Trophoblast cell (in vitro differentiated cells and primary cell): ENCODE measurements around the gene SYCE1. TPM values are rescaled to one million over a fixed set of nuclear protein-coding genes. Genes with fewer than 3 reads are reported as not detected.

Experiments
- DNase-seq, 2 donors: peaks; one replicate each; pipeline ENCODE4 v3.0.0-alpha.2; 2016
- H2AFZ ChIP-seq: 2 replicates; pipeline ENCODE4 v1.6.1; 2013; ENCODE audit warnings: low read length, moderate library complexity, mild to moderate bottlenecking; ENCODE audit not compliant: insufficient read depth, poor library complexity
- H2AK5ac ChIP-seq: 2 replicates; pipeline ENCODE4 v1.6.1; 2013; ENCODE audit warnings: mild to moderate bottlenecking, low read length
- H2BK120ac ChIP-seq: 2 replicates; pipeline ENCODE4 v1.6.1; 2013; ENCODE audit warnings: low read length, mild to moderate bottlenecking, moderate library complexity; ENCODE audit not compliant: insufficient read depth, poor library complexity
- H2BK12ac ChIP-seq: 2 replicates; pipeline ENCODE4 v1.6.1; 2013; ENCODE audit warnings: mild to moderate bottlenecking, low read length, moderate library complexity
- H2BK5ac ChIP-seq: 2 replicates; pipeline ENCODE4 v1.6.1; 2013; ENCODE audit warnings: low read length, low read depth, moderate library complexity, mild to moderate bottlenecking; ENCODE audit not compliant: poor library complexity
- H3K14ac ChIP-seq: 2 replicates; pipeline ENCODE4 v1.6.1; 2013; ENCODE audit warnings: mild to moderate bottlenecking, low read length
- H3K18ac ChIP-seq: 2 replicates; pipeline ENCODE4 v1.6.1; 2013; ENCODE audit warnings: mild to moderate bottlenecking, low read length
- H3K23ac ChIP-seq: 2 replicates; pipeline ENCODE4 v1.6.1; 2013; ENCODE audit warnings: low read length
- H3K27ac ChIP-seq: 2 replicates; pipeline ENCODE4 v1.5.1; 2013; ENCODE audit warnings: low read depth, mild to moderate bottlenecking, inconsistent platforms, low read length, moderate library complexity
- H3K27me3 ChIP-seq: 2 replicates; pipeline ENCODE4 v1.6.1; 2013; ENCODE audit warnings: inconsistent platforms, mild to moderate bottlenecking, low read length, moderate library complexity; ENCODE audit not compliant: insufficient read depth
- H3K36me3 ChIP-seq, 2 experiments: 1 replicate in 1 of 2; 2 replicates in 1 of 2; pipeline ENCODE4 v1.6.1; 2013; ENCODE audit warnings: low read length in 2 of 2, mild to moderate bottlenecking in 2 of 2, moderate library complexity in 1 of 2; ENCODE audit not compliant: insufficient read depth in 2 of 2, control insufficient read depth in 1 of 2
- H3K4ac ChIP-seq: 2 replicates; pipeline ENCODE4 v1.6.1; 2013; ENCODE audit warnings: low read depth, mild to moderate bottlenecking, low read length, moderate library complexity
- H3K4me1 ChIP-seq, 2 experiments: 1 replicate in 1 of 2; 2 replicates in 1 of 2; pipeline ENCODE4 v1.6.1; 2013; ENCODE audit warnings: low read length in 2 of 2, mild to moderate bottlenecking in 2 of 2, moderate library complexity in 1 of 2; ENCODE audit not compliant: insufficient read depth in 2 of 2, control insufficient read depth in 1 of 2
- H3K4me2 ChIP-seq: 2 replicates; pipeline ENCODE4 v1.6.1; 2013; ENCODE audit warnings: inconsistent platforms, mild to moderate bottlenecking, low read length, moderate library complexity
- H3K4me3 ChIP-seq: 2 replicates; pipeline ENCODE4 v1.5.1; 2013; ENCODE audit warnings: mild to moderate bottlenecking, low read depth, low read length, inconsistent platforms
- H3K79me1 ChIP-seq: one replicate; pipeline ENCODE4 v1.6.1; 2013; ENCODE audit warnings: low read length
- H3K79me2 ChIP-seq: 2 replicates; pipeline ENCODE4 v1.6.1; 2013; ENCODE audit warnings: low read length, mild to moderate bottlenecking; ENCODE audit not compliant: control insufficient read depth, insufficient read depth, poor library complexity
- H3K9ac ChIP-seq: 2 replicates; pipeline ENCODE4 v1.6.1; 2013; ENCODE audit warnings: mild to moderate bottlenecking, low read length
- H3K9me3 ChIP-seq: 2 replicates; pipeline ENCODE4 v1.6.1; 2013; ENCODE audit warnings: low read depth, mild to moderate bottlenecking, control low read depth, inconsistent platforms, low read length; ENCODE audit not compliant: insufficient read depth
- H4K12ac ChIP-seq: 2 replicates; pipeline ENCODE4 v1.6.1; 2013; ENCODE audit warnings: low read depth, mild to moderate bottlenecking, low read length, moderate library complexity
- H4K8ac ChIP-seq: 2 replicates; pipeline ENCODE4 v1.6.1; 2013; ENCODE audit warnings: low read depth, mild to moderate bottlenecking, low read length, moderate library complexity
- H4K91ac ChIP-seq: one replicate; pipeline ENCODE4 v1.6.1; 2013; ENCODE audit warnings: low read depth, mild to moderate bottlenecking, low read length, moderate library complexity
- WGBS: extraction: QIAGEN DNeasy Blood & Tissue Kit; methylation state at CpG from one replicate; pipeline ENCODE4 v1.1.7; 2013; ENCODE audit warnings: missing lambda C conversion rate; ENCODE audit not compliant: insufficient read length, insufficient coverage; ENCODE audit errors: extremely low coverage; 5-methylcytosine and 5-hydroxymethylcytosine counted together
- polyA plus RNA-seq: library from polyadenylated mRNA; stranded (reverse); fragments of 200-250 nt; gene quantifications from 2 replicates; pipeline ENCODE4 v1.2.3, GENCODE V29; 2013

Gene SYCE1
- polyA plus RNA-seq: not detected in 2 replicates

GRCh38 chr10:133565441-133566294, at the start of gene SYCE1:
Gene SYCE1, minus strand, starts transcription at chr10:133565583. Its CDS starts 54 bp downstream, at chr10:133565529.
- Histone ChIP-seq H3K79me1 (no peaks in the 10 kb centered on the region), H3K4me1 (no peaks in the 10 kb centered on the region), H3K4me3 (no peak within 1 kb of the TSS), H3K14ac (no peak within 1 kb of the TSS), H4K8ac (no peak within 1 kb of the TSS), H3K27ac (no peak within 1 kb of the TSS), H3K23ac (no peak within 1 kb of the TSS), H2AK5ac (no peak within 1 kb of the TSS), H2BK12ac (no peak within 1 kb of the TSS), H3K18ac (no peak within 1 kb of the TSS), H3K79me2 (no peaks in the 10 kb centered on the region), H4K12ac (no peak within 1 kb of the TSS), H3K4ac (no peak within 1 kb of the TSS), H3K9me3 (peaks cover 41% of the 10 kb centered on the region), H2AFZ (no peak within 1 kb of the TSS), H2BK120ac (no peak within 1 kb of the TSS), H3K27me3 (no peaks in the 10 kb centered on the region), H4K91ac (no peak within 1 kb of the TSS), H3K9ac (no peak within 1 kb of the TSS), H3K4me2 (no peak within 1 kb of the TSS), H2BK5ac (no peak within 1 kb of the TSS), H3K36me3 (no peaks in the 10 kb centered on the region)
- DNase-seq: no peak
- WGBS: no CpG with 5 or more reads among the region's 77 CpGs

- no peak overlapping the region for H4K91ac ChIP-seq
- H4K8ac ChIP-seq: no peak overlapping the region
- no peak overlapping the region for H3K14ac ChIP-seq
- H4K12ac ChIP-seq: no peak overlapping the region
- H3K4me2 ChIP-seq: no peak overlapping the region
- no peak overlapping the region for H2BK5ac ChIP-seq
- H2BK12ac ChIP-seq: no peak overlapping the region
- H3K79me1 ChIP-seq: no peaks in the 10 kb centered on the region
- no peak overlapping the region for H3K4me3 ChIP-seq
- no peak overlapping the region for H3K23ac ChIP-seq
- H3K4me1 ChIP-seq: no peaks in the 10 kb centered on the region
- H3K9me3 ChIP-seq: peaks cover 69% of the 10 kb centered on the region
- no peaks in the 10 kb centered on the region for H3K27me3 ChIP-seq
- H3K27ac ChIP-seq: no peak overlapping the region
- H2AK5ac ChIP-seq: no peak overlapping the region
- no peaks in the 10 kb centered on the region for H3K36me3 ChIP-seq
- H2BK120ac ChIP-seq: no peak overlapping the region
- WGBS: no CpG with 5 or more reads among the region's 10 CpGs
- no peak overlapping the region for H2AFZ ChIP-seq
- no peak overlapping the region for H3K18ac ChIP-seq
- H3K4ac ChIP-seq: no peak overlapping the region
- H3K9ac ChIP-seq: no peak overlapping the region
- no peaks in the 10 kb centered on the region for H3K79me2 ChIP-seq
- no peak for DNase-seq
Observed at GRCh38 chr10:133614830-133615580, 49.6 kb upstream of the SYCE1 start.

- Histone ChIP-seq H3K23ac (no peak overlapping the region), H3K4me1 (no peaks in the 10 kb centered on the region), H3K27ac (no peak overlapping the region), H4K8ac (no peak overlapping the region), H3K18ac (no peak overlapping the region), H2AK5ac (no peak overlapping the region), H3K4ac (no peak overlapping the region), H4K12ac (no peak overlapping the region), H2AFZ (no peak overlapping the region), H3K14ac (no peak overlapping the region), H3K27me3 (no peaks in the 10 kb centered on the region), H3K9me3 (peaks cover 60% of the 10 kb centered on the region), H3K4me2 (no peak overlapping the region), H2BK120ac (no peak overlapping the region), H3K79me2 (no peaks in the 10 kb centered on the region), H4K91ac (no peak overlapping the region), H2BK5ac (no peak overlapping the region), H3K4me3 (no peak overlapping the region), H2BK12ac (no peak overlapping the region), H3K79me1 (no peaks in the 10 kb centered on the region), H3K36me3 (no peaks in the 10 kb centered on the region), H3K9ac (no peak overlapping the region)
- no peak for DNase-seq
- no CpG with 5 or more reads among the region's 6 CpGs for WGBS
Observed at GRCh38 chr10:133613699-133614098, 48.3 kb upstream of the SYCE1 start.

- no peaks in the 10 kb centered on the region for H3K79me2 ChIP-seq
- no peak overlapping the region for H2AK5ac ChIP-seq
- no peak overlapping the region for H4K91ac ChIP-seq
- no peaks in the 10 kb centered on the region for H3K36me3 ChIP-seq
- H2AFZ ChIP-seq: no peak overlapping the region
- no peak overlapping the region for H3K18ac ChIP-seq
- no peak overlapping the region for H2BK12ac ChIP-seq
- no peak overlapping the region for H3K9ac ChIP-seq
- no peak overlapping the region for H4K12ac ChIP-seq
- H3K27me3 ChIP-seq: no peaks in the 10 kb centered on the region
- no peak overlapping the region for H2BK5ac ChIP-seq
- H3K14ac ChIP-seq: no peak overlapping the region
- no peak overlapping the region for H3K4me2 ChIP-seq
- no peak overlapping the region for H4K8ac ChIP-seq
- H2BK120ac ChIP-seq: no peak overlapping the region
- no peak overlapping the region for H3K23ac ChIP-seq
- H3K4ac ChIP-seq: no peak overlapping the region
- no peaks in the 10 kb centered on the region for H3K4me1 ChIP-seq
- WGBS: no CpG with 5 or more reads among the region's 4 CpGs
- H3K79me1 ChIP-seq: no peaks in the 10 kb centered on the region
- peak overlapping the region; percentile 20 for H3K4me3 ChIP-seq
- DNase-seq: no peak
- no peak overlapping the region for H3K27ac ChIP-seq
- peaks cover 38% of the 10 kb centered on the region for H3K9me3 ChIP-seq
Observed at GRCh38 chr10:133611079-133611478, 45.7 kb upstream of the SYCE1 start.
